HEK293 (cell line): ENCODE measurements around the gene ZNF878.

Source experiments
- ZBTB1 ChIP-seq: fragments of 450-650 bp; formaldehyde crosslinking; IDR thresholded peaks from 2 replicates; pipeline ENCODE4 v1.5.1; 2016; ENCODE audit warnings: missing biosample characterization, missing genetic modification characterization
- ZNF274 ChIP-seq, 2 experiments: fragments of 200-500 bp in 1 of 2; fragments of 450-650 bp in 1 of 2; sonication (Bioruptor generic) in 1 of 2; formaldehyde crosslinking in 1 of 2; IDR thresholded peaks; 2 replicates each; pipeline versions ENCODE4 v1.5.1 to v1.6.1; 2014 to 2016; ENCODE audit warnings: borderline replicate concordance in 1 of 2, inconsistent platforms in 1 of 2, low read length in 1 of 2, missing biosample characterization in 1 of 2, missing genetic modification characterization in 1 of 2
- TF ChIP-seq, protein P1 (sequence below): fragments of 450-650 bp; formaldehyde crosslinking; IDR thresholded peaks from 2 replicates; pipeline ENCODE4 v1.5.1; 2016; ENCODE audit warnings: missing biosample characterization, missing genetic modification characterization

DNA sequence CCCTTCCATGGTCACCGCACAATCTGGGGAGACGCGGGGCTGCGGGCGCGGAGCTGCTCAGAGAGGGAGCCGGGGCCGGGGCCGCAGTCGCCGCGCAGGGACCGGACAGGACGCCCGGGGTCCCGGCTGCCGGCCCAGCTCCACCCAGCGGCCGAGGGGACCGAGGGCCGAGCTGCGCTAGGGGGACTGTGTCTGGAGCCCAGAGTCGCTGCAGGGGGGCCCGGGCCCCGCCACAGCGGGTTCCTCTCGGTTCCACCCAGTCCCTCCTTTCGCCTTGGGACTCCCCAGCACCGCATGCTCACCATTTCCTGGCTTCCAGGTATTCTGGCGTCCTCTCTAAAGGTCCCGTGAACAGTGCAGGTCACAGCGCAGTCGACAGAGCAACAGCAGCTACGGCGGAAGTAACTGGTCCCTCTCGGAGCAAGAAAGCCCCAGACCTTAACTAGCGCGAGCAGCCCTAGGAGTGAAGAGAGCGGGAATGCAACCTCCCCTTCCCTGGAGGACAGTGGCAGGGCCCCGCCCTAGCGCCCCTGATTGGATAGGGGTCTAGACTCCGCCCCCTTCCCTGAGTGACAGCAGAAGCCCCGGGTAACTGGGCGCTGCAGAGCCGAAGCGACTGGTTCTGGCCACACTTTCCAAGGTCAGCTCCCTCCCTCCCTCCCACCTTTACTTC, at the start of gene ZNF878:
- TF ChIP-seq, protein P1, sequence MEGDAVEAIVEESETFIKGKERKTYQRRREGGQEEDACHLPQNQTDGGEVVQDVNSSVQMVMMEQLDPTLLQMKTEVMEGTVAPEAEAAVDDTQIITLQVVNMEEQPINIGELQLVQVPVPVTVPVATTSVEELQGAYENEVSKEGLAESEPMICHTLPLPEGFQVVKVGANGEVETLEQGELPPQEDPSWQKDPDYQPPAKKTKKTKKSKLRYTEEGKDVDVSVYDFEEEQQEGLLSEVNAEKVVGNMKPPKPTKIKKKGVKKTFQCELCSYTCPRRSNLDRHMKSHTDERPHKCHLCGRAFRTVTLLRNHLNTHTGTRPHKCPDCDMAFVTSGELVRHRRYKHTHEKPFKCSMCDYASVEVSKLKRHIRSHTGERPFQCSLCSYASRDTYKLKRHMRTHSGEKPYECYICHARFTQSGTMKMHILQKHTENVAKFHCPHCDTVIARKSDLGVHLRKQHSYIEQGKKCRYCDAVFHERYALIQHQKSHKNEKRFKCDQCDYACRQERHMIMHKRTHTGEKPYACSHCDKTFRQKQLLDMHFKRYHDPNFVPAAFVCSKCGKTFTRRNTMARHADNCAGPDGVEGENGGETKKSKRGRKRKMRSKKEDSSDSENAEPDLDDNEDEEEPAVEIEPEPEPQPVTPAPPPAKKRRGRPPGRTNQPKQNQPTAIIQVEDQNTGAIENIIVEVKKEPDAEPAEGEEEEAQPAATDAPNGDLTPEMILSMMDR (tag by site-specific recombination), result no peak
- TF ChIP-seq ZBTB1, result no peak
- no peak for TF ChIP-seq ZNF274 (IDR thresholded peaks at IDR 0.05; ENCODE audit: low read length)
- no peak for TF ChIP-seq ZNF274 (tag by site-specific recombination; IDR thresholded peaks at IDR 0.05; ENCODE audit: borderline replicate concordance)
